Measurements from ENCODE around the gene KCNAB1.

- TF ChIP-seq EZH2 (optimal IDR thresholded peaks at IDR 0.05; ENCODE audit: low read depth, low read length) (no peak), CTCF (IDR thresholded peaks at IDR 0.05; ENCODE audit: low read length) (no peak)
Observed at GRCh38 chr3:156187146-156187769, 66.9 kb downstream of the KCNAB1 start.
